K562 (cell line): ENCODE data around the gene WDR76. TPM values are rescaled to one million over a fixed set of nuclear protein-coding genes. Genes with fewer than 3 reads are reported as not detected.

Experiments
- ATAC-seq: fragments of 200-7000 bp; cut with Tn5 transposase; 3 replicates; pipeline ENCODE4 v1.9.1; 2020; ENCODE audit warnings: moderate library complexity
- BruUV-seq: library from RNA; stranded (reverse); fragments of 400-500 nt; replicated peaks from 2 replicates; lab custom pipeline; 2021; lab: Mats Ljungman, UMichigan
- CTCF ChIA-PET: fragments of 300-600 bp; formaldehyde crosslinking; extraction: SDS; loops from one replicate; lab custom pipeline; 2021; ENCODE audit warnings: low intra/inter-chr PET ratio; lab: Yijun Ruan, JAX
- POLR2A ChIA-PET: fragments of 300-600, 350-650 bp; sonication (Branson Sonifier 250); formaldehyde crosslinking; extraction: SDS; loops from one replicate; lab custom pipeline; 2021; ENCODE audit warnings: antibody characterized with exemption, inconsistent platforms; lab: Yijun Ruan, JAX
- DNase-seq, 4 experiments: peaks; one replicate each; pipeline versions ENCODE4 v3.0.0 to v3.0.0-alpha.2; 2011 to 2018; ENCODE audit warnings: low spot score in 3 of 4, mixed read lengths in 3 of 4; ENCODE audit errors: extremely low read depth in 1 of 4
- FAIRE-seq: peaks from 2 replicates; lab custom pipeline; 2011; peaks lifted over from hg19 to GRCh38; lab: Jason Lieb, UNC
- H2AFZ ChIP-seq: 2 replicates; pipeline ENCODE4 v1.6.0; 2011; ENCODE audit warnings: low read depth, low read length, control low read depth, inconsistent platforms
- H3K27ac ChIP-seq: fragments of 200-600 bp; 3 replicates; pipeline ENCODE4 v1.8.0; 2011; ENCODE audit warnings: low read depth, mild to moderate bottlenecking, control low read depth, inconsistent platforms, low read length, moderate library complexity, mixed read lengths; ENCODE audit errors: extremely low read depth
- H3K27me3 ChIP-seq, 2 experiments: fragments of 300-600 bp in 1 of 2; 2 replicates in 1 of 2; 3 replicates in 1 of 2; pipeline versions ENCODE4 v1.6.0 to v1.8.0; 2011; ENCODE audit warnings: inconsistent platforms in 2 of 2, low read length in 2 of 2, mild to moderate bottlenecking in 1 of 2, mixed read lengths in 1 of 2, moderate library complexity in 1 of 2; ENCODE audit not compliant: control insufficient read depth in 2 of 2, insufficient read depth in 2 of 2
- H3K36me3 ChIP-seq: fragments of 300-600 bp; 3 replicates; pipeline ENCODE4 v1.8.0; 2011; ENCODE audit warnings: mild to moderate bottlenecking, low read length, inconsistent platforms; ENCODE audit not compliant: control insufficient read depth, insufficient read depth
- H3K4me1 ChIP-seq, 2 experiments: fragments of 200-600 bp in 1 of 2; replicated peaks in 1 of 2; 2 replicates in 1 of 2; 3 replicates in 1 of 2; pipeline versions ENCODE4 v1.5.1 to v1.8.0; 2011; ENCODE audit warnings: inconsistent platforms in 2 of 2, low read length in 2 of 2, mild to moderate bottlenecking in 1 of 2, mixed read lengths in 1 of 2, moderate library complexity in 1 of 2; ENCODE audit not compliant: control insufficient read depth in 2 of 2, insufficient read depth in 2 of 2
- H3K4me2 ChIP-seq: 2 replicates; pipeline ENCODE4 v1.6.1; 2011; ENCODE audit warnings: low read length, control low read depth, inconsistent platforms, mixed read lengths; ENCODE audit not compliant: insufficient read depth
- H3K4me3 ChIP-seq: fragments of 200-600 bp; sonication (generic), shearing (Covaris generic); 2 replicates; pipeline ENCODE4 v1.5.1; 2016; ENCODE audit warnings: control low read depth, inconsistent platforms
- H3K79me2 ChIP-seq: fragments of 200-600 bp; 3 replicates; pipeline ENCODE4 v1.8.0; 2011; ENCODE audit warnings: low read length, inconsistent platforms; ENCODE audit not compliant: control insufficient read depth, insufficient read depth
- H3K9ac ChIP-seq, 2 experiments: 2 replicates each; pipeline versions ENCODE4 v1.6.0 to v1.6.1; 2011; ENCODE audit warnings: low read depth in 2 of 2, low read length in 2 of 2, control low read depth in 1 of 2, inconsistent platforms in 1 of 2, mild to moderate bottlenecking in 1 of 2, mixed read lengths in 1 of 2; ENCODE audit not compliant: insufficient read depth in 1 of 2
- H3K9me1 ChIP-seq: one replicate; pipeline ENCODE4 v1.6.0; 2011; ENCODE audit warnings: inconsistent platforms, mild to moderate bottlenecking, low read length, moderate library complexity; ENCODE audit not compliant: control insufficient read depth, insufficient read depth
- H3K9me3 ChIP-seq: replicated peaks from 2 replicates; pipeline ENCODE4 v1.5.1; 2011; ENCODE audit warnings: low read depth, low read length, inconsistent platforms; ENCODE audit not compliant: control insufficient read depth, insufficient read depth
- H4K20me1 ChIP-seq: replicated peaks from 2 replicates; pipeline ENCODE4 v1.6.1; 2011; ENCODE audit warnings: low read length, inconsistent platforms, mixed read lengths; ENCODE audit not compliant: control insufficient read depth, insufficient read depth
- CC2D1A ChIP-seq: fragments of 450-650 bp; IDR thresholded peaks from 2 replicates; pipeline ENCODE4 v1.6.1; 2017; ENCODE audit warnings: mild to moderate bottlenecking
- CHAMP1 ChIP-seq: fragments of 450-650 bp; IDR thresholded peaks from 2 replicates; pipeline ENCODE4 v1.6.1; 2016; ENCODE audit warnings: mild to moderate bottlenecking
- CTCF ChIP-seq, 3 experiments: IDR thresholded peaks in 2 of 3; conservative IDR thresholded peaks in 1 of 3; 2 replicates each; pipeline ENCODE4 v1.5.1; 2011 to 2012; ENCODE audit warnings: low read length in 3 of 3, mild to moderate bottlenecking in 3 of 3, control low read depth in 2 of 3, improper control_type of control experiment in 1 of 3, inconsistent platforms in 1 of 3, low read depth in 1 of 3, mixed read lengths in 1 of 3, moderate library complexity in 1 of 3; ENCODE audit not compliant: insufficient read depth in 2 of 3
- DEAF1 ChIP-seq: fragments of 450-650 bp; formaldehyde crosslinking; IDR thresholded peaks from 2 replicates; pipeline ENCODE4 v1.4.0; 2020; ENCODE audit warnings: mild to moderate bottlenecking, moderate library complexity
- MAZ ChIP-seq, 2 experiments: fragments of 450-650 bp in 1 of 2; sonication (generic) in 1 of 2; formaldehyde crosslinking; IDR thresholded peaks in 1 of 2; conservative IDR thresholded peaks in 1 of 2; 2 replicates each; pipeline versions ENCODE4 v1.4.0 to v1.5.0; 2020; ENCODE audit warnings: mild to moderate bottlenecking in 1 of 2, missing genetic modification reagents in 1 of 2
- MED1 ChIP-seq: sonication (generic); formaldehyde crosslinking; IDR thresholded peaks from 2 replicates; pipeline ENCODE4 v1.8.1; 2023; ENCODE audit warnings: missing genetic modification reagents, borderline replicate concordance
- MTA3 ChIP-seq: fragments of 450-650 bp; formaldehyde crosslinking; IDR thresholded peaks from 2 replicates; pipeline ENCODE4 v1.6.1; 2017; ENCODE audit warnings: mild to moderate bottlenecking, borderline replicate concordance
- RAD21 ChIP-seq, 2 experiments: fragments of 250-450 bp in 1 of 2; fragments of 450-650 bp in 1 of 2; sonication (Bioruptor Pico) in 1 of 2; formaldehyde crosslinking in 1 of 2; IDR thresholded peaks in 1 of 2; conservative IDR thresholded peaks in 1 of 2; 2 replicates each; pipeline versions ENCODE4 v1.4.0 to v1.8.0; 2020 to 2022; ENCODE audit warnings: mild to moderate bottlenecking in 2 of 2, moderate library complexity in 1 of 2
- SIN3A ChIP-seq, 2 experiments: fragments of 150-350 bp in 1 of 2; IDR thresholded peaks; 2 replicates each; pipeline ENCODE4 v1.6.1; 2011 to 2016; ENCODE audit warnings: borderline replicate concordance in 2 of 2, low read depth in 2 of 2, low read length in 2 of 2, mild to moderate bottlenecking in 2 of 2, moderate library complexity in 2 of 2; ENCODE audit not compliant: control insufficient read depth in 1 of 2
- ZNF280A ChIP-seq: fragments of 450-650 bp; IDR thresholded peaks from 2 replicates; pipeline ENCODE4 v1.6.1; 2018; ENCODE audit warnings: mild to moderate bottlenecking, low read depth; ENCODE audit not compliant: partially characterized antibody
- ZNF75A ChIP-seq: fragments of 450-650 bp; formaldehyde crosslinking; IDR thresholded peaks from 2 replicates; pipeline ENCODE4 v1.4.0; 2020; ENCODE audit warnings: mild to moderate bottlenecking
- WGBS: fragments of 100-300 bp; shearing (Covaris generic); methylation state at CpG from one replicate; pipeline ENCODE4 v1.1.6; 2016; ENCODE audit warnings: low coverage, mixed read lengths; ENCODE audit not compliant: insufficient coverage; ENCODE audit errors: missing lambda C conversion rate; 5-methylcytosine and 5-hydroxymethylcytosine counted together
- in situ Hi-C: fragments of 300-500 bp; cut with MboI; formaldehyde crosslinking; loops from 4 replicates; pipeline ENCODE4 v1.15.0; 2018; ENCODE audit warnings: inconsistent platforms, mixed read lengths
- intact Hi-C: fragments of 100-400 bp; cut with micrococcal nuclease; formaldehyde crosslinking; loops from 2 replicates; pipeline ENCODE4 v1.14.2; 2022
- polyA plus RNA-seq, 8 experiments: library from polyadenylated mRNA; depleted of rRNA in 4 of 8; stranded (reverse) in 5 of 8; unstranded in 3 of 8; fragments of >200 nt; fragmentation: Nextera tagmentation in 2 of 8; fragmentation: Illumina TruSeq in 1 of 8; extraction: Ambion mirVana in 2 of 8; extraction: Trizol in 1 of 8; gene quantifications; 2 replicates each; pipeline versions ENCODE4 v1.2.1 to v1.2.3, GENCODE V29; 2011 to 2014; ENCODE audit warnings: inconsistent platforms in 1 of 8, missing spikeins in 1 of 8
- total RNA-seq, 7 experiments: library from RNA; depleted of rRNA in 6 of 7; stranded (reverse); fragments of >200 nt in 6 of 7; fragmentation: Illumina TruSeq in 2 of 7; extraction: Trizol in 2 of 7; gene quantifications; 2 replicates each; pipeline versions ENCODE4 v1.2.1 to v1.2.3, GENCODE V29; 2011 to 2021; ENCODE audit warnings: low replicate concordance in 1 of 7

WDR76 gene
- total and polyA plus RNA-seq, 9 of the 15 experiments (the other 6 are each of a cell fraction or from before 2014, with no cell fraction given) = 9.8 to 69.5 (median 44.4) TPM

- Histone ChIP-seq H3K27me3 (no peaks in the 10 kb centered on the region), H3K36me3 (no peaks in the 10 kb centered on the region), H3K4me1 (peaks cover 8 to 20% of the 10 kb centered on the region in 2 experiments; a peak in 4 of 5 replicates), H3K79me2 (no peaks in the 10 kb centered on the region), H3K4me3 (no peak overlapping the region), H3K9ac (no peak overlapping the region; a peak in 1 of 4 replicates), H3K4me2 (no peak overlapping the region), H4K20me1 (no peaks in the 10 kb centered on the region), H3K9me3 (no peaks in the 10 kb centered on the region), H2AFZ (peak overlapping the region; percentile 73), H3K9me1 (peaks cover 5% of the 10 kb centered on the region), H3K27ac (no peak overlapping the region)
- 6% methylated on average over 8 of the region's 8 CpGs for WGBS
- no TSS peak for BruUV-seq
- in situ Hi-C loops = loop anchor here (5.0 kb wide), 1 partner anchor 153 kb away; no protein-coding TSS in a partner anchor
- FAIRE-seq (peak; percentile 93), ATAC-seq (peak; percentile 92), DNase-seq (peak; percentile 82 to 89 (median 84))
- CTCF ChIA-PET = interaction anchor here (0.9 to 2.6 kb wide), 3 partner anchors 162 to 597 kb away, joined by 3 to 32 read pairs (median 5); no protein-coding TSS in a partner anchor
- intact Hi-C loops = loop anchor here (1.0 to 10.0 kb wide), 4 partner anchors 101 to 413 kb away; no protein-coding TSS in a partner anchor
- POLR2A ChIA-PET = interaction anchor here (0.7 kb wide), 1 partner anchor 163 kb away, joined by 4 read pairs; no protein-coding TSS in a partner anchor
- TF ChIP-seq CTCF (IDR thresholded peaks at IDR 0.05 in 2 of 3, conservative IDR thresholded peaks at IDR 0.05 in 1 of 3; ENCODE audit: insufficient read depth in 2 of 3, low read depth in 1 of 3, low read length in 3 of 3) (peak; percentile 90 to 93 (median 91)), SIN3A (IDR thresholded peaks at IDR 0.05; ENCODE audit: borderline replicate concordance in 2 of 2, control insufficient read depth in 1 of 2, low read depth in 2 of 2, low read length in 2 of 2) (no peak), DEAF1 (CRISPR knock-in tag) (peak; percentile 76), ZNF280A (peak; percentile 29), CC2D1A (peak; percentile 55; the same call in 1 of the 2 replicates), MTA3 (peak; percentile 23; the same call in 1 of the 2 replicates), ZNF75A (CRISPR knock-in tag) (no peak), MED1 (CRISPR knock-in tag) (no peak), CHAMP1 (no peak), MAZ (CRISPR knock-in tag; conservative IDR thresholded peaks at IDR 0.05 in 1 of 2, IDR thresholded peaks at IDR 0.05 in 1 of 2) (0 out of 4 replicates have a peak, but pooled peaks of 1 of the 2 experiments have one; percentile 45), RAD21 (CRISPR knock-in tag; conservative IDR thresholded peaks at IDR 0.05 in 1 of 2, IDR thresholded peaks at IDR 0.05 in 1 of 2) (peak; percentile 75 to 89)
Observed at GRCh38 chr15:43903864-43904290, 77.1 kb downstream of the WDR76 start.
